ENCODE results near the gene FAF1.

FAF1 gene

GRCh38 chr1:50860702-50861101, 99.4 kb downstream of the FAF1 start:
- TF ChIP-seq MAX (IDR thresholded peaks at IDR 0.05; ENCODE audit: low read depth, low read length), result no peak
- TF ChIP-seq CTCF (IDR thresholded peaks at IDR 0.05; ENCODE audit: low read depth, low read length), result no peak
- no peak for TF ChIP-seq POLR2A (IDR thresholded peaks at IDR 0.05; ENCODE audit: extremely low read depth, insufficient read length)
- TF ChIP-seq MYC (IDR thresholded peaks at IDR 0.05; ENCODE audit: low read depth, low read length), result no peak
- no peak for DNase-seq (ENCODE audit: low read depth)
- H3K4me3 ChIP-seq (ENCODE audit: low read depth, low read length), result no peak overlapping the region

GRCh38 chr1:50860256-50860655, 99.8 kb downstream of the FAF1 start:
- TF ChIP-seq POLR2A (IDR thresholded peaks at IDR 0.05; ENCODE audit: extremely low read depth, insufficient read length), result no peak
- no peak for TF ChIP-seq CTCF (IDR thresholded peaks at IDR 0.05; ENCODE audit: low read depth, low read length)
- TF ChIP-seq MAX (IDR thresholded peaks at IDR 0.05; ENCODE audit: low read depth, low read length), result no peak
- no peak for TF ChIP-seq MYC (IDR thresholded peaks at IDR 0.05; ENCODE audit: low read depth, low read length)
- DNase-seq (ENCODE audit: low read depth), result no peak
- no peak overlapping the region for H3K4me3 ChIP-seq (ENCODE audit: low read depth, low read length)

- TF ChIP-seq CTCF (IDR thresholded peaks at IDR 0.05; ENCODE audit: low read depth, low read length) (no peak), MAX (IDR thresholded peaks at IDR 0.05; ENCODE audit: low read depth, low read length) (no peak), MYC (IDR thresholded peaks at IDR 0.05; ENCODE audit: low read depth, low read length) (no peak), POLR2A (IDR thresholded peaks at IDR 0.05; ENCODE audit: extremely low read depth, insufficient read length) (no peak)
- no peak overlapping the region for H3K4me3 ChIP-seq (ENCODE audit: low read depth, low read length)
- no peak for DNase-seq (ENCODE audit: low read depth)
Measured at GRCh38 chr1:50859657-50860056, 100.4 kb downstream of the FAF1 start.

GRCh38 chr1:50858761-50859160, 101.3 kb downstream of the FAF1 start:
- TF ChIP-seq MAX (IDR thresholded peaks at IDR 0.05; ENCODE audit: low read depth, low read length), result no peak
- TF ChIP-seq MYC (IDR thresholded peaks at IDR 0.05; ENCODE audit: low read depth, low read length), result no peak
- no peak for TF ChIP-seq POLR2A (IDR thresholded peaks at IDR 0.05; ENCODE audit: extremely low read depth, insufficient read length)
- TF ChIP-seq CTCF (IDR thresholded peaks at IDR 0.05; ENCODE audit: low read depth, low read length), result no peak
- no peak overlapping the region for H3K4me3 ChIP-seq (ENCODE audit: low read depth, low read length)
- DNase-seq (ENCODE audit: low read depth), result no peak

- no peak for DNase-seq (ENCODE audit: low read depth)
- no peak overlapping the region for H3K4me3 ChIP-seq (ENCODE audit: low read depth, low read length)
- TF ChIP-seq MAX (IDR thresholded peaks at IDR 0.05; ENCODE audit: low read depth, low read length), result no peak
- no peak for TF ChIP-seq POLR2A (IDR thresholded peaks at IDR 0.05; ENCODE audit: extremely low read depth, insufficient read length)
- TF ChIP-seq CTCF (IDR thresholded peaks at IDR 0.05; ENCODE audit: low read depth, low read length), result no peak
- no peak for TF ChIP-seq MYC (IDR thresholded peaks at IDR 0.05; ENCODE audit: low read depth, low read length)
Measured at GRCh38 chr1:50857702-50858101, 102.4 kb downstream of the FAF1 start.

GRCh38 chr1:50853325-50853724, 106.7 kb downstream of the FAF1 start:
- no peak for DNase-seq (ENCODE audit: low read depth)
- no peak overlapping the region for H3K4me3 ChIP-seq (ENCODE audit: low read depth, low read length)
- TF ChIP-seq CTCF (IDR thresholded peaks at IDR 0.05; ENCODE audit: low read depth, low read length), result no peak
- no peak for TF ChIP-seq MYC (IDR thresholded peaks at IDR 0.05; ENCODE audit: low read depth, low read length)
- no peak for TF ChIP-seq POLR2A (IDR thresholded peaks at IDR 0.05; ENCODE audit: extremely low read depth, insufficient read length)
- TF ChIP-seq MAX (IDR thresholded peaks at IDR 0.05; ENCODE audit: low read depth, low read length), result no peak
